Frontal cortex (tissue), 4 donors: ENCODE measurements around the gene COMP. TPM values are rescaled to one million over a fixed set of nuclear protein-coding genes. Genes with fewer than 3 reads are reported as not detected.
"Not testable (repeated sequence)": the region's sequence is repeated elsewhere in the genome, so short reads cannot be mapped to it uniquely, and the experiment has no call there.

Source experiments
- DNase-seq, 2 donors: peaks; one replicate each; pipeline ENCODE4 v3.0.0; 2012; ENCODE audit warnings: low spot score in 2 of 2
- FAIRE-seq: peaks from 2 replicates; lab custom pipeline; 2012; peaks lifted over from hg19 to GRCh38; lab: Jason Lieb, UNC
- total RNA-seq: library from RNA; depleted of rRNA; stranded (reverse); fragments of >200 nt; gene quantifications from one replicate; pipeline ENCODE4 v1.2.3, GENCODE V29; 2014
- donor health status: control.
- donor health status: control.
- donor health status: control.

COMP gene
- total RNA-seq, 1 donor from 2014 or later, result not detected

DNA sequence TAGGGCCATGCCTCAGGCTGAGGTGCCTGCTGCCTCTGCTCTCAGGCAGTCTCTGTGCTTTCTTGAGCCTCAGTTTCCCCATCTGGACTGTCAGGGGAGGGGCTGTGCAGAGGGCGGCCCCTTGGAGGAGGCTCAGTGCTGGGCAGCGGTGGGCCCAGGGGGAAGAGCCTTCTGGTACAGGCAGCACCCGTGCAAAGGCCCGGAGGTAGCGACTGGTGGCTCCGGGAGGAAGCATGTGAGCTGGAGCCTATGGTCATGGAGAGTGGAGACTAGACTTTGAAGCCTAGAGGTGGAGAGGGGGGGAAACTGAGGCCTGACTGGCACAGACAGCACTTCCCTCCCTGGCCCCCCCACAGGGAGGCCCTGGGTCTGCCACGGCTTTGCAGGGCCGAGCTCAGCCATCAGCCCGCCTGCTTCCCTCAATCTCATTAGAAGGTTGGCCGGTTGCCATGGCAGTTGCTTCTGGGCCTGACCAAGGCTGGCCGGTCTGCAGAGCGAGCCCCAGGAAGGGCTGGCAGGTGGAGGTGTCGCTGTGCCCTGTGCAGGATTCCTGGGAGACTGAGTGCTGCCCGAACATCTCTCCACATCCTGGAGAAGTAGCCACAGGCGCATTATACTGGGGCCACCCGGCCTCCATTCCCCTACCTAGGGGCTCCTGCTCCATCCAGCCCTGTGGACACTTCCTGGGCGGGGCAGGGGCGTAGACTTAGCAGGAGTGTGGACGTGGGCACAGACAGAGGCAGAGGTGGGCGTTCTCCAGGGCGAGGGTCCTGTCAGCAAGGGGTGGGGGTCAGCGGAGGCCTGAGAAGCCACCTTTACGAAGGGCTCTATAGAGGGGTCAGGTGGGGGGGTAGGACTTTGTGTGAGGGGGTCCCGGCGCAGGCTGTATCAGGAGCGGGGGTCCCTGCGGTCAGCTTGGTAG, 54.4 kb downstream of the COMP start:
- DNase-seq (no peak), FAIRE-seq (no peak)

GRCh38 chr19:18735752-18736151, 55.4 kb downstream of the COMP start:
- FAIRE-seq, result no peak

GRCh38 chr19:18735324-18735723, 55.8 kb downstream of the COMP start:
- DNase-seq (no peak), FAIRE-seq (no peak)

More at GRCh38 chr19:18735752-18736151, 55.4 kb downstream of the COMP start:
- no peak for DNase-seq

DNA sequence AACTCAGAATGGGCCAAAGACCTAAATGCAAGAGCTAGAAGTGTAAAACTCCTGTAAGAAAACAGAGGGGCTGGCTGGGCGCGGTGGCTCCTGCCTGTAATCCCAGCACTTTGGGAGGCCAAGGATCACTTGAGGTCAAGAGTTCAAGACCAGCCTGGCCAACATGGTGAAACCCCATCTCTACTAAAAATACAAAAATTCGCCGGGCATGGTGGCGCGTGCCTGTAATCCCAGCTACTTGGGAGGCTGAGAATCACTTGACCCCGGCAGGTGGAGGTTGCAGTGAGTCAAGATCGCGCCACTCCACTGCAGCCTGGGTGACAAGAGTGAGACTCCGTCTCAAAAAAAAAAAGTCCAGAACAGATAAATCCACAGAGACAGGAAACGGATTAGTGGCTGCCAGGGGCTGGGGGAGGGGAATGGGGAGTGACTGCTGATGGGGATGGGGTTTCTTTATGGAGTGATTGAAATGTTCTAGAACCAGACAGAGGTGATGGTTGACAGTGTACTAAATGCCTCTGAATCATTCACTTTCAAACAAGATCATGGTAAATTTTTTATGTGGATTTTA, 57.3 kb downstream of the COMP start:
- not testable (repeated sequence) for DNase-seq, FAIRE-seq

DNA sequence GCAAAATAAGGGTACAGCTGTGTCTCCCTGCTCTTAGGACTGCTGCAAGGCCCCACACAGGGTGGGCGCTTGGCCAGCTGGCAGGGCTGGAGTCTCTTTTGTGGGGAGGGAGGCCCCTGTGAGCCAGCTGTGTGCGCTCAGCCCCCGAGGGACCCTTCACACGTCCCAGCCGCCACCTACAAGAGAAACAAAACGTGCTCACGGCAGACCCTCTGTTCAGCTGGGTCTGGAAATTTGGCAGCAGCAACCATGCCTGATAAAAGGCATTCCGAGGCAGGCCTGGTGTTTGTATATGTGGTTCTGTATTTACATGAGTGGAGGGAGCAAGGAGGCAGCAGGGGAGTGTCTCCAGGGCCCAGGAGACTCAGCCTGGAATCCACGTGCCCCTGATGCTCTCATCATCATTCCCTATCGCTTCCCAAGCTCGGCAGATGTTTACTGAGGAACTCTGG, 57.9 kb downstream of the COMP start:
- DNase-seq (no peak), FAIRE-seq (no peak)

Other genes with a start within 250 kb of the COMP start
- 178 TPM for gene FKBP8, start 247.7 kb downstream of the COMP start, total RNA-seq
- 14.7 TPM for gene KXD1, start 233.4 kb downstream of the COMP start, total RNA-seq
- gene UBA52, start 219.4 kb downstream of the COMP start, total RNA-seq, result 742 TPM
- 17.1 TPM for gene REX1BD, start 202.5 kb downstream of the COMP start, total RNA-seq
- gene CRLF1, start 184.5 kb downstream of the COMP start, total RNA-seq, result 2.4 TPM
- 34.2 TPM for gene TMEM59L, start 178.4 kb downstream of the COMP start, total RNA-seq
- gene KLHL26, start 154.3 kb downstream of the COMP start, total RNA-seq, result 5.7 TPM
- 7.3 TPM for gene CRTC1, start 107.6 kb downstream of the COMP start, total RNA-seq
- gene UPF1, start 40.7 kb upstream of the COMP start, total RNA-seq, result 38.3 TPM
- 21.2 TPM for gene CERS1, start 104.9 kb upstream of the COMP start, total RNA-seq
- gene COPE, start 128.1 kb upstream of the COMP start, total RNA-seq, result 92.5 TPM
- gene DDX49, start 128.4 kb upstream of the COMP start, total RNA-seq, result 66.9 TPM
- 20.4 TPM for gene HOMER3, start 149.9 kb upstream of the COMP start, total RNA-seq
- 90.5 TPM for gene SUGP2, start 242.2 kb upstream of the COMP start, total RNA-seq
- 56.3 TPM for gene ARMC6, start 242.3 kb upstream of the COMP start, total RNA-seq